Posterior cingulate gyrus (tissue), 11 donors: ENCODE data around the gene CTSZ.
"Not testable (repeated sequence)": the region's sequence is repeated elsewhere in the genome, so short reads cannot be mapped to it uniquely, and the experiment has no call there.

ENCODE experiments used
- DNase-seq, 10 donors: peaks; one replicate each; pipeline versions ENCODE4 v3.0.0 to v3.0.0-alpha.2; 2020 to 2021; ENCODE audit warnings: mixed read lengths in 3 of 10
- intact Hi-C: fragments of 100-400 bp; cut with DNase I; formaldehyde crosslinking; loops from one replicate; pipeline ENCODE4 v1.15.1; 2023

Gene CTSZ

DNA sequence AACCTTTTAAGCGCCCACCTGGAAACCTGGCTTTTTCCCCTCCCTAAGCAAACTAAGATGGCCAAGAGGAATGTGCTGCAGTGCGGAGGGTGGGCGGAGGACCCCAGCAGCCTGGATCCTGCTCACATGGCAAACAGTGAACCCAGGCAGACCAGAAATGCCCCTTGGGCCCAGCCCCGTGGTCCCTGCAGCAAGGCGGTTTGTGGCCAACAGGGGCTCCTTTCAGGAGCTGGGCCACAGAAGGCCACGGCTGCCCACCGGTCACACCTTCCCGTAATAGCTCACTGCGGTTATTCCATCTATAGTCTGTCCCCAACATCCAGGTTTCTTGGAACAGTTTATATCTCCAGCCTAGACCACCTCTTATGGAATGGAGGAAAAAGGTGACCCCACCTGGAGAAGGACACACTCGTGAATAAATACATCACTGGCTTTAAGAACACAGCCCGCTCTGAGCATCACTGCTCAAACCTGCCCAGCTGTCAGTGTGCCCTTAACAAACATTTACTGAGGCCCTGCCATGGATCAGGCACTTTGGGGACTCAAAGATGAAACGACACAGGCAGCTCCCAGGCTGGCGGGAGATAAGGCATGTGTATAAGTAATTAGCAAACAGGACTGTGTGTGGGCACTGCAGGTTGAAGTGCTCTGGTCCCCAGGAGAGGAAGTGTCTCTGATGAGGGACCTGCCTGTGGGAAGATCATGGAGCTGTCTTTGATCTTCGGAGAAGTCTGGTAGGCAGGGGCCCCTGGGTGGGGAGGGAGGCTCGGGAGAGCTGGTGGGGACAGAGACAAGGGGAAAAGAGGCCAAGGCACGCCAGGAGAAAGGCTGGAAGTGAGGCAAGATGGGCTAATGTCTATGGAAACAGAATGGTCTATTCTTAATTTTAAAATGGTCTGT is 9.0 kb upstream of the CTSZ start:
- DNase-seq: peak in 2 of 10 donors; percentile 37 to 67
- intact Hi-C loops: no loop called here

GRCh38 chr20:59015411-59015810 is 8.4 kb upstream of the CTSZ start:
- intact Hi-C loops: no loop called here

DNA sequence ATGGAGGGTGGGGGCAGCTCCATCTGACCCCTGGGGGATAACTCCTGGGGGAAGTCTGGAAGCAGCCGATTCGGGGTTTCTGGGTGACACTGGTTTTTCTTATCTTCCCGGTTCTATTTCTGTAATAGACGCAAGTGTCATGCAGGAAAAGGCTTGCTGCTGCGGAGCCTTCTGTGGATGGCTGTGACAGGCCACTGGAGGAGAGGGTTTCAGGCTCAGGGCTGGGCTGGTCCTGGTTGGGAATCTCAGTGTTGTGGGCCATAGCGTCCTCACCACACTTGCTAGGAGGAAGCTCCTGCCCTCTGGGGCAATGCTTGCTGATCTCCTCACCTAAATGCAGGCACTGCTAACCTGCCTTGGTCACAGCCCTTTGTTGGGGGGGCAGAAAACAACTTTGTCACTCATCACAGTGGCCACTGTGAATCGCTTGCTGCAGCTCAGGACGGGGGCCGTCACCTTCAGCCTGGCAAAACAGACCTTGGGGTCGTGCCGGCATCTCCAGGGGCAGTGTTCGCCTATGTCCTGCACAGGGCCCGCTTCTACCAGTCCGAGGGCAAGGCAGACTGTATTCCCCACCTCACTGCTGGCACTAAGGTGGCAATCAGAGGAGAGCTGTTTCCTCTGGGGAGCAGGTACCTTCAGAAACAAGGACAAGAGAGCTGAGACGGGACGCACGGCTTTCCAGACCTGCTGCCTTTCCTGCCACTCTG is 7.8 kb upstream of the CTSZ start:
- DNase-seq: peak in 2 of 10 donors; percentile 52 to 69

More at GRCh38 chr20:59015411-59015810, 8.4 kb upstream of the CTSZ start:
- peak in 1 of 10 donors; percentile 32 for DNase-seq

GRCh38 chr20:59013959-59014608 is 7.0 kb upstream of the CTSZ start:
- DNase-seq: no peak

More for the DNA sequence above, 7.8 kb upstream of the CTSZ start:
- intact Hi-C loops: no loop called here

GRCh38 chr20:59013031-59013951 is 6.2 kb upstream of the CTSZ start:
- peak in 1 of 10 donors; percentile 51 for DNase-seq
- intact Hi-C loops: no loop called here

More at GRCh38 chr20:59013959-59014608, 7.0 kb upstream of the CTSZ start:
- intact Hi-C loops: no loop called here

DNA sequence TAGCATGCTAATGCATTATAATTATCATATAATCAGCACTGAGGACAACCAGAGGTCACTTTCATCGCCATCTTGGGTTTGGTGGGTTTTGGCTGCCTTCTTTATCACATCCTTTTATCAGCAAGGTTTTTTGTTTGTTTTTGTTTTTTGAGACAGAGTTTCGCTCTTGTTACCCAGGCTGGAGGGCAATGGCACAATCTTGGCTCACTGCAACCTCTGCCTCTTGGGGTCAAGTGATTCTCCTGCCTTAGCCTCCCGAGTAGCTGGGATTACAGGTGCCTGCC is 4.8 kb upstream of the CTSZ start:
- intact Hi-C loops, DNase-seq: not testable (repeated sequence)

GRCh38 chr20:59010995-59011873 is 4.2 kb upstream of the CTSZ start:
- peak in 1 of 10 donors; percentile 81 for DNase-seq
- intact Hi-C loops: no loop called here

DNA sequence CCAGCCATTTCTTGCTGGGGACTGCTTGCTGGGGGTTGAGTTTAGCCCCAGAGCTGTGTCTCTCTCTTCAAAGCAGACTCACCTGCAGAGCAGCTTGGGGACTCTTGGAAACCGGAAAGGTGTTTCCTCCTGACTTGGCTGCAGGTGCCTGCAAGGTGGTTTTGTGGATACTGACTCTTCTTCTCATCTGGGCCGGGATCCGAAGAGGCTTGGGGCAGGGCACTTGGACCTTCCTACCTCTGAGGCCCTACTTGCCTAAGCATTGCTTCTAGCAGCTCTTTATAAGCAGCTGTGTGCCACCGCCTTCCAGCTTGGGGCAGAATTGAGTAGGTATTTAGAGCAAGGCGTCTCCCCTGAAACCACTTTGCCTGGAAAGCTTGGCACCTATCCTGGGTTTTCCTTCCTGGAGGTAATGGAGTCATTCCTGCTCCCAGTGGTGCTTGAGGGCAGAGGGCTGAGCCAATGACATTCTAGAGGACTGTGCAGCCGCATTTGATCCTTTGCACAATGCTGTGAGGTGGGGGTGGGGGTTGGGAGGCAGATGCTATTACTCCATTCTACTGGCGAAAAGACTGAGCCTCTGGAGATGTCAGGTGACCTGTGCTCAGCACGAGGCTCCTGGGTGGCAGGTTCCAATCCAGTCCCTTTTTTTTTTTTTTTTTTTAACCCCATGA is 3.4 kb upstream of the CTSZ start:
- DNase-seq: peak in 1 of 10 donors; percentile 47
- intact Hi-C loops: no loop called here

- DNase-seq: no peak
- intact Hi-C loops: no loop called here
Observed at GRCh38 chr20:59008715-59009336, 1.8 kb upstream of the CTSZ start.

GRCh38 chr20:59007665-59008511 is 834 bp upstream of the CTSZ start:
- intact Hi-C loops: no loop called here
- DNase-seq: peak in 2 of 10 donors; percentile 82

DNA sequence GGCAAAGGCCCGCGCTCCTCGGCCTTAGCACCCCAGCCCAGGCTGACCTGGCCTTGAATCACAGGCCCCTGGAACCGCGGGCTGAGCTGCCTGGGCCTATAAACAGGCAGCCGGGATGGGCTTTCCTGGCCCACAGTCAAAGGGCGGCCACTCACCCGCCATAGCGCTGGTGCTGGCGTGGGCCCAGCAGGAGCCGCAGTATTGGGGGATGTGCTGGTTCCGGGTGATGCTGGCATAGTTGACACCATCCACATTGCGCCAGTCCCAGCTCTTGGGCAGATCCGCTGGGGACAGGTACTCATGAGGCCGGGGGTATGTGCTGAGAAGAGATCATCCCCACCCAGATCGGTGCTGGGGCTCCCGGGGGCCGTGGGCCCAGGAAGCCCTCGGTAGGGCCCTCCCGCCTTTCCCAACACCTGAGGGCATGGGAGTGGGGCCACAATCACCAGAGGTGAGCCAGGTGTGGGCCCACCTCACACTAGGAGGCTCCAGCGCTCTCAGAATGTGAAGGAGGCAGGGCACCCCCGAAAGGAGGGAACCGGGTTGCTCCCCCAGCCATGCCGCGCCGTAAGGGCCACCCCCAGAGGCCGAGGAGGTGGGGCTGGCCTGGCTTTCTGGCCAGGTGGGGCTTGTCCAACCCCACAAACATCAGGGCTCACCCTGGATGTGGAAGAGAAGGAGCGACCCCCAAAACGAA is 739 bp downstream of the CTSZ start:
- intact Hi-C loops: no loop called here
- DNase-seq: peak in 1 of 10 donors; percentile 77

DNA sequence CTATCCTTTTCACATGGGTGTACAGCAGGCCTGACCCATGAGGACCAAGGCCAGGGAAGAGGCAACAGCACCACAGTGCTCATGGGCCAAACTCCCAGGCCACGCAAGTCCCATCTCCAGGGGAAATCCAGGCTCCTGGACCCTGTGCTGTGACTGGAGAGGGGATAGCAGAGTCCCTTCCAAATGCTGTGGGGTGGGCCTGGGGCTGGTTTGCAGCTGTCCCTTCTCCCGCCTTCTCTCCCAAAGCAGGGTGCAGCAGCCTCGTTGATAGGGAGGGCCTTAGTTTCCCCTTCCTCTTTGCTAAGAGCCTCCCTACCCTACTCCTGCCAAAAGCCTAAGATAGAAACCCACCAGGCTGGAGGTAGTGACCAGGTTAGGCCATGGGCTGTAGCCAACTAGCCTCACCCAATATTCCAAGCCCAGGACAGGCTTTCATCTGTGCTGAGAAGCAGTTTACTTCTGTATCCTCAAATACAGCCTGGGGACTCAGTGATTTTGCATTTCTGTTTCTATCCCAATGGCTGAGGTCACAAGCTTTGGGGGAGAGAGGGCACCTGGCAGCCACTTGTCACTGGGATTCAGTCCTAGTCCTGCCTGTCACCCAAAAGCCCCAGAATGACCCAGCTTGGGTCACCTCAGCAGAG is 1.4 kb downstream of the CTSZ start:
- DNase-seq: peak in 1 of 10 donors; percentile 55
- intact Hi-C loops: no loop called here

GRCh38 chr20:59004763-59005522 is 2.1 kb downstream of the CTSZ start:
- DNase-seq: peak in 1 of 10 donors; percentile 85
- intact Hi-C loops: no loop called here

DNA sequence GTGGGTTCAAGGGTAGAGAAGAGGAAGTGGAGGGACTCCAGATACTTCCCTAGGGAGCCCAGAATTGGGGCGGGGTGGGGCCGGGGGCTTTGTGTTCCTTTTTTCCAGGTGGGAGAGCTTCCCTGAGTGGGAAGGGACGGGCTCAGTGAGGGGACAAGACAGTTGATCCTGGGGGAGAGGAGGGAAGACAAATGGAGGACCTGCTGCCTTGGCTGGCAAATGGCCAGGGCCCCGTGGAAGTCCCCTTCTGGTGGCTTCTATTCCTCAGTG is 2.6 kb downstream of the CTSZ start:
- intact Hi-C loops: no loop called here
- DNase-seq: peak in 2 of 10 donors; percentile 36 to 56

GRCh38 chr20:59003836-59004492 is 3.1 kb downstream of the CTSZ start:
- intact Hi-C loops: no loop called here
- peak in 2 of 10 donors; percentile 70 to 82 for DNase-seq
